Central memory CD4-positive, alpha-beta T cell (primary cell): ENCODE data around the gene INO80B.
"Not testable (repeated sequence)": the region's sequence is repeated elsewhere in the genome, so short reads cannot be mapped to it uniquely, and the experiment has no call there.

ENCODE experiments used
- DNase-seq: peaks from one replicate; pipeline ENCODE4 v3.0.0; 2022

The INO80B gene

DNA sequence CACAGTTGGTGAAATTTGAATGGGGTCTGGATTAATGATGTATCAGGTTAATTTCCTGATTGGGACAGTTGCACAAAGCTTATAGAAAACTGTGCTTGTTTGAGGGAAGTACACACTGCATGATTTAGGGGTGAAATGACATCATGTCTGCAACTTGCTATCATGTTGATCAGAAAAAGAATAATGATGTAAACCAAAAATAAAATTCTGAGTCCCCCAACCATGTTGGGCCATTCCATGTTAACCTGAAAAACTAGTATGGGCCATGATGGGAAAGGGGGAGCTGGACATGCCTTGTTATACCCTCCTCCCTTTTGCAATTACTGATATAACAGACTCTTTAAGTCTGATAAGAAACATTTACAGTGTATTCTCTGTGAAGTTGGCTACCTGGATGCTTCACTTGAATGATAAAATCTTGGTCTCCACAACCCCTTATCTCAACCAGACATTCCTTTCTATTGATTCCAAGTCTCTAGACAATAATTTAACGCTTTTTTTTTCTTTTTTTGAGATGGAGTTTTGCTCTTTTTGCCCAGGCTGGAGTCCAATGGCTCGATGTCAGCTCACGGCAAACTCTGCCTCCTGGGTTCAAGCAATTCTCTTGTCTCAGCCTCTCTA, 4.2 kb upstream of the INO80B start:
- no peak for DNase-seq

DNA sequence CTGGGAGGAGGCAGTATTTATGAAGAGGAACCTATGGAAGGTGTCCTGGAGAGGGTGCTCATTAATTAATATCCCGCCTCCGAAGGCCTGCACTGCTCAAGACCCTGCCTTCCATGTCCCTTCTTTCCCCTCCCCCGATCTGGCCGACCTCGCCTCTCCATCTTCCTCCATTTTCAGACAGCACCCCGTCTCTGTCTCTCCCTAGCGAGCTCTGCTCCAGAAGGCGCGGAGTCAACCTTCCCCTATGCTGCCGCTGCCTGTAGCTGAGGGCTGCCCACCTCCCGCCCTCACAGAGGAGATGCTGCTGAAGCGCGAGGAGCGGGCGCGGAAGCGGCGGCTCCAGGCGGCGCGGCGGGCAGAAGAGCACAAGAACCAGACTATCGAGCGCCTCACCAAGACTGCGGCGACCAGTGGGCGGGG, 2.3 kb downstream of the INO80B start:
- DNase-seq, result no peak

DNA sequence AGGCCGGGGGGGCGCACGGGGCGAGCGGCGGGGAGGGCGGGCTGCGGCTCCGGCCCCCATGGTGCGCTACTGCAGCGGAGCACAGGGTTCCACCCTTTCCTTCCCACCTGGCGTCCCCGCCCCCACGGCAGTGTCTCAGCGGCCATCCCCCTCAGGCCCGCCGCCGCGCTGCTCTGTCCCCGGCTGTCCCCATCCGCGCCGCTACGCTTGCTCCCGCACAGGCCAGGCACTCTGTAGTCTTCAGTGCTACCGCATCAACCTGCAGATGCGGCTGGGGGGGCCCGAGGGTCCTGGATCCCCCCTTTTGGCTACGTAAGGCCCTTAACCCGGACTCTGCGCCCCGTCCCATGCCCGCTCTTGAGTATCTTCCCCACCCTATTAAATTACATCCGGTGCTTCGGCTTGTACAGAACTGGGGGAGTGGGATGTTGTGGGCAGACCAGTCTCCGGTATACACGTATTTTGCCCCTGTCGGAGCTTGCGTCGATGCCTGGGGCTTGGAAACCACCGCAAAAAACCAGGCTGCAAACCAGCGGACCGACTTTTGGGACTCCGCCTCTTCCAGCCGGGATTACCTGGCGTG, 2.8 kb downstream of the INO80B start:
- DNase-seq, result peak; percentile 79

DNA sequence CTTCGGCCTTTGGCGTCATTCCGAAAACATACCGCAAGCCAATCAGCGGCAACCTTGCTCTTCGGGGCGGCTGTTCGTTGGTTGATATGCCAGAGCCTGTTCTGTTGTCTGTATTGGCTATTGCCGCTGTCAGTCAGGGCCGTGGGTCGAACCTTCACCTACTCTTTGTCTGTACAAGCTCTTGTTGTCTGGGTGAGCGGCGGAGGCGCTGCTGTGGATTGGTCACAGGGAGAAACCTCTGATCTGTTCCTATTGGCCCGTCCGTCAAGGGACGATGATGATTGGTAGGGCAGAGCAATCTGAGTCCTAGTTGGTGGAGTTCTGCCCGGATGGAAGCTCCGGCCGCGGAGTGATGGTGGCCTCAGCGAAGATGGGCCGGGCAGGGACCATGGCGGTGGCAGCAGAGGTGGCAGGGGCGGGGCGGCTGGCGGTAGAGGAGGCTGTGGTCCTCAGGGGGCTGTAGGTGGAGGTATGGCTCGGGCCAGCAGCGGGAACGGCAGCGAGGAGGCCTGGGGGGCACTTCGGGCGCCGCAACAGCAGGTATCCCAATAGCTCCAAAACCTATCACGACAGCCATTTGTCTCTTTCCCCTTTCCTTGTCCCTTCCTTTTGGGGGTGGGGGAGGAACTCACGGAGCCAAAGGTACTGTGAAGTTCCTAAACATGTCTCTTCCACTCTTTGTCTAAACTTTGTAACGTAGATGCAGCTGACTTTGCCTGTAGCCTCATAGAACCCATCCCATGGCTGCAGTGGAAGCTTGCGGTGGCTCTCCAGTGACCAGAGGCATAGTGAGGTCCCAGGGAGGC, 3.4 kb downstream of the INO80B start, which contains the start of gene WBP1:
Gene WBP1, plus strand, starts transcription at position 307 of the 806 bp plus-strand sequence. Its CDS starts 165 bp downstream, at position 472.
- DNase-seq, result peak; percentile 100

DNA sequence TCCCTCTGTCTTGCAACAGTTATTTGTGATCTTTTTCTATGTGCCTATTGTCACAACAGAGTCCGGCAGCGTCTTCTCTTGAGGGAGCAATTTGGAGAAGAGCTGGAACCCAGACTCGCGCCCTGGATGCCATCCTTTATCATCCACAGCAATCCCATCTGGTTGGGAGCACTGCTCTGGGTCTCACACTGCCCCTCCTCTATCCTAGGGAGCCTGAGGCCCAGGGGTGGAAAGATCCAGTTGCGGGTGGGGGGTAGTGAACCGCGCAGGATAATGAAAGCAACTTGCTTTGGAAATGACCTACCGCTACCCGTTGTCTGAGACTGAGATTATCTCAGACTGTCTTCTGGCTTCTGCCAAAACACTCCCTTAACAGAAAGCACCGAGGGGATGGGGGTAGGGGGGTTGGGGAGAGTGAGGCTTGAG, 4.1 kb downstream of the INO80B start:
- no peak for DNase-seq

DNA sequence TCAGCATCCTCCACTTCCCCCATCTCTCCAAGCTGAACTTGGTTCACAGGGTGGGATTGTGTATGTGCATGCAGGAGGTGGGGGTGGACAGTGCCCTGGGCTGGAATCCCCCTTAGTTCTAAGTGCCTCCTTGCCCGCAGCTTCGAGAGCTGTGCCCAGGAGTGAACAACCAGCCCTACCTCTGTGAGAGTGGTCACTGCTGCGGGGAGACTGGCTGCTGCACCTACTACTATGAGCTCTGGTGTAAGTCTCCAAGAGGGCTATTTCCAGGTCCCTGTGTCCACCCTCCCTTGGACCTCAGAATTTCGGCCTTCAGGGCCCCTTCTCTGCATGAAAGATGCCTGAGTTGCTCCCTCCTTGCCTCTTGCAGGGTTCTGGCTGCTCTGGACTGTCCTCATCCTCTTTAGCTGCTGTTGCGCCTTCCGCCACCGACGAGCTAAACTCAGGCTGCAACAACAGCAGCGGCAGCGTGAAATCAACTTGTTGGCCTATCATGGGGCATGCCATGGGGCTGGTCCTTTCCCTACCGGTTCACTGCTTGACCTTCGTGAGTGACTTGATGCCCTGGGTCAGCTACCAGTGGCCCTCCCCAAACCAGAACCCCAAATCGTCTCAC, 4.7 kb downstream of the INO80B start:
- DNase-seq, result not testable (repeated sequence)

DNA sequence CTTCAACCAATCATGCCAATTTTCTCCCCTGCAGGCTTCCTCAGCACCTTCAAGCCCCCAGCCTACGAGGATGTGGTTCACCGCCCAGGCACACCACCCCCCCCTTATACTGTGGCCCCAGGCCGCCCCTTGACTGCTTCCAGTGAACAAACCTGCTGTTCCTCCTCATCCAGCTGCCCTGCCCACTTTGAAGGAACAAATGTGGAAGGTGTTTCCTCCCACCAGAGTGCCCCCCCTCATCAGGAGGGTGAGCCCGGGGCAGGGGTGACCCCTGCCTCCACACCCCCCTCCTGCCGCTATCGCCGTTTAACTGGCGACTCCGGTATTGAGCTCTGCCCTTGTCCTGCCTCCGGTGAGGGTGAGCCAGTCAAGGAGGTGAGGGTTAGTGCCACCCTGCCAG, 5.3 kb downstream of the INO80B start:
- DNase-seq, result not testable (repeated sequence)

DNA sequence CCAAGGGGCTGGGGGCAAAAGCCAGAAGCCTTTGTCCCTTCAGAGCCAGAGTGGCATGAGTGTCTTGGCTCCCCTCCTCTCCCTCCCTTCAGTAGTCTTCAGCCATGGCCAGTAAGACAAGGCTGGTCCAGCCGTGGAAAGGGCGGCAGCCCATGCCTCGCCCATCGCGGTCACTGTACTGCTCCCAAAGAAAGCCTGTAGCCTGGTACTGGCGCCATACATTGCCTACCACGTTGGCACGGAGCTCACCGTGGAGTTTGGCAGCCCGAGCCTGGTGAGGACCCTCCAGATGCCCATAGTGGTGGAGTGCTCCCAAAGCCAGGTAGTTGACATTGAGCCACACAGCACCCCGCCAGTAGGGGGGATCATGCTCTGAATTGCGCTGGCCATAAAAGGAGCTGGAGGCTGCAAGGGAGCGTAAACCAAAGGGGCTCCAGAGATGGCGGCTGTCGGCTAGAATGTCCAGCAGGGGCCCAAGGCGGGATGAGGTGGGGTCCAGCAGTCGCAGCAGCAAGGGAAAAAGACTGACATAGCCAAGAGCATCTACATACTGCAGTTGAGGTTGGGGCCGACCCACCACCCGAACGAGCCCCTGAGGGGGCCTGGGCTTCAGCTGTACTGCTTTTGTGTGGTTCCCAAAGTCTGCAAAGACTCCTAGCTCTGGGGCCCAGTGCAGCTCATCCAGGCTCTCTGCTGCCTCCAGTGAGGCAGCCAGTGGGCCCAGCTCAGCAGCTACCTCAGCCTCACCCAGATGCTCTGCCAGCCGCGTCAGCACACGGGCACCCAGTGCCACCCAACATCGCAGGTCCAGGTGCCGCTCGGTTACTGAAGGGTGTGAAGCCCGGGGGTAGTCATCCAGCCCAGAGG, 6.5 kb downstream of the INO80B start:
- DNase-seq, result no peak

DNA sequence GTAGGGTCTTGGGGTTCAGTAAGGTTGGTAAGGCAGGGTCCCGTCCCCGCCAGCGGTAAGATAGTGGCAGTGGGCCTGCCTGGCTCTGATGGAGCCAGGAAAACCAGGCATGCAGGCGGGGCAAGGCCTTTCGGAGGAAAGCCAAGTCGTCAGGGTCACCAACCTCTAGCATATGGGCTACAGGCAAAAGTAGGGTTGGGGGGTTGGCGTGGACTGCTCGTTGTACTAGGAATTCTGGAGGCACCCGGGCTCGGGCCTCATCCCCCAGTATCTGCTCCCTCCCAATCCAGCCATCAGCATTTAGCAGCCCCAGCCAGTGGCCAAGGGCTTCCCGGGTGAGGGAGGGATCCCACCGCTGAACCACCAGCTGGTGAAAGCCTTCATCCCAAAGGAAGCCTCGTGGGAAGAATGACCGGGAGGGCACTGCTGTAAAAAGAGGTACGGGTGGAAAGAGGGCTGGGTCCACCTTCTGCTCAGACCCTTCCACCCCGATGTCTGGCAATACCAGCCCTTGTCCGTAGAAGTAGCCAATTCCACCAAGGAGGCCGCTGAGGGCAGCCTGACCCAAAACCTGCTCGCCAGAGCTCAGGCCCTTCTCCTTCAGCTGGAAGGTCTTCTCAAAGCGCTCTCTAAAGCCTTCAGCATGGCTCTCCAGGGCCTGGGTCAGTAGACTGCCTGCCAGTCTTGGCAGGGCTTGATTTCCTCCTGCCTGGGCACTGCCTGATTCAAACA, 7.3 kb downstream of the INO80B start:
- DNase-seq, result no peak

DNA sequence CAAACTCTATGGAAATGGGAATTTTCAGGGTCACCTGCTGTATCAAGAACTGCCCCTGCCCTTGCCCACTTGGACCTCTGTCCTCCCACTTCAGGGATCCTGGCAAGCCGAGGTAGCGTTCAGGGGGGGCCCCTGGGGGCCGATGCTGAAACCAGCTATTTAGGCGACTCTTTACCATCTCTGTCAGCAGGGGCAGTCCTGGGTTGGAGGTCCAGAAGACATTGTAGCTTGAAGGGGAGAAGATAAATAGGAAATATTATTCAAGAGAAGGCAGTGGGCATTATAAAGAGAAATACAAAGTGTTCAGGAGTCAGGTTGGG, 7.9 kb downstream of the INO80B start:
- DNase-seq, result no peak

DNA sequence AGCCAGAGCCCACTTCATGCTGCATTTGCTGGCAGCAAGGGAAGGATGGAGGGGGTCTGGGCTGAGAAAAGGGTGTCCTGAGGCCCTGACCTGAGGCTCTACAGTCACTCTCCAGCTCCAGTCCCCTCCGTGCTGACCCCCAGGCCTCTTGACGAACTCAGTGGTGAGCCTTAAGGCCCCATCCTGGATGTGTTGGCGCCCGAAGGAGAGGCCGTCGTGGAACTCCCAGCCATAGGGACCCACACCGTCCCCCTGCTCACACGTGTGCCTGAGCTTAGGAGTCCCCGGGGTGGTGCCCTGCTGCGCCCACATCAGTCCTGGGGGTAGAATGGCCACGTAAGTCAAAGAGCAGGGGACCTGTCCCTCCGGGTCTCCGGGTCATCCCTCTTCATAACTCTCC, 9.5 kb downstream of the INO80B start:
- no peak for DNase-seq

DNA sequence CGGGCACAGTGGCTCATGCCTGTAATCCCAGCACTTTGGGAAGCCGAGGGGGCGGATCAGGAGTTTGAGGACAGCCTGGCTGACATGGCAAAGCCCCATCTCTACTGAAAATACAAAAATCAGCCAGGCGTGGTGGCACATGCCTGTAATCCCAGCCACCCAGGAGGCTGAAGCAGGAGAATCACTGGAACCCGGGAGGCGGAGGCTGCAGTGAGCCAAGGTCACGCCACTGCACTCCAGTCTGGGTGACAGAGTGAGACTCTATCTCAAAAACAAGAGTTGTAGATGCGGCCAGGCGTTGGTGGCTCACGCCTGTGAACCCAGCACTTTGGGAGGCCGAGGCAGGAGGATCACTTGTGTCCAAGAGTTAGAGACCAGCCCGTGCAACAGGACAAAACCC, 15.9 kb downstream of the INO80B start:
- not testable (repeated sequence) for DNase-seq

DNA sequence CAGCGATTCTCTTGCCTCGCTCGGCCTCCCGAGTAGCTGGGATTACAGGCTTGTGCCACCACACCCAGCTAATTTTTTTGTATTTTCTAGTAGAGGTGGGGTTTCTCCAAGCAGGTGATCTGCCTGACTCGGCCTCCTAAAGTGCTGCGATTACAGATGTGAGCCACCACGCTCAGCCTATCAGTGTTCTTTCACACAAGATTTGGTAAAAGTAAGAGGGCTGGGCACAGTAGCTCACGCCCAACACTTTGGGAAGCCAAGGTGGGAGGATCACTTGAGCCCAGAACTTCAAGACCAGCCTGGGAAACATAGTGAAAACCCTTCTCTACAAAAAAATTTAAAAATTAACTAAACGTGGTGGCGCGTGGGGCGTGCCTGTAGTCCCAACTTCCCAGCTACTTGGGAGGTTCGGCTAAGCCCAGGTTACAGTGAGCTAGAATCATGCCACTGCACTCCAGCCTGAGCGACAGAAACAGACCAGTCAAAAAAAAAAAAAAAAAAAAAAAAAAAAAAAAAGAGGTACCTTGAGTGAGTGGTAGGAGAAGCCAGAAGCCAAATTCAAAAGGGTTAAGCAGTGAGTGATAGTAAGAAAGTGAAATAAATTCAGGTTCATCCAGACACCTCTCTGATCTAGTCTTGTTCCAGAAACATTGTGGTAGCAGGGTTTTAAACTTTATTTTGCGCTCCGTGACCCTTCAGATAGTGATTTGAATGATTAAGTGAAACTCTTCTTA, 16.6 kb downstream of the INO80B start:
- peak; percentile 7 for DNase-seq

DNA sequence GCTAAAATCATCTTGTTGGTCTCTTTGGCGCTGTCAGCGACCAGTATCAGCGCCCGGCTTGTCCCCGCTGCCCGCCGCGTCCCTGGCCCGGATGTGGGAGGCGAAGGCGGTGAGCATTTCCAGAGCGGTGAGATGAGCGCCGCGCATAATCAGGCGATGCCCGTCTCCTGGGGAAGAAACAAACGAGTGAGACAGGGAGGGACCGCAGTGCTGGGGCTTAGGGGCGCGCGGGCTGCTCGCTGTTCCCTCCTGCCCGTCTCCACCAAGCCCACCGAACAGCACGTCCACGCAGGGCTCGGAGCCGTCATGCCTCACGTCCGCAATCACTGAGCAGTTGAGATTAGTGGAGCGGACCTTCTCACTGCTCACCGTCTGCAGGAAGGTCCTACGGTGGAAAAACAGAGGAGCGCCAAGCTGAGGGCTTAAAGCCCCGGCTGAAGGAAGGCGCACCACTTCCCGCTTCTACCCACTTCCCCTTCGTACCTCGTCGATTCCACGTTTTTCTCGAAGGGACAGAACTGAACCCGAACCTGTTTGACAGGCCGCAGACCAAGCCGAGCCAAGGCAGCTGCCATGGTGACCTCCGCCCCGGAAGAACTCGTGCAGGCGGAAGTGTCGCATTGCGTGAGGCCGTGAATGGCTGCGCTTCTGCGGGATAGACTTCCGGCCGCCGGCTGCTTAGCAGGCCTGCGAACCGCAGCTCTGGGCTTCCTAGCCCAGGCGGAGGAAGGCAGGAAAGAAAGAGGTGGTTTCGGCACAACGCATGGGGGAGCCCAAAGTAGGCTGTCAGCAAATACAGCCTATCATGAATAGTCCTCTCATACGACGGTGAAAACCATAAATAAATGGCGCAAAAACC, 17.4 kb downstream of the INO80B start, which contains the start of gene MRPL53:
Gene MRPL53, minus strand, starts transcription at position 595 of the 859 bp plus-strand sequence. Its CDS starts 20 bp downstream, at position 575.
- peak; percentile 95 for DNase-seq

DNA sequence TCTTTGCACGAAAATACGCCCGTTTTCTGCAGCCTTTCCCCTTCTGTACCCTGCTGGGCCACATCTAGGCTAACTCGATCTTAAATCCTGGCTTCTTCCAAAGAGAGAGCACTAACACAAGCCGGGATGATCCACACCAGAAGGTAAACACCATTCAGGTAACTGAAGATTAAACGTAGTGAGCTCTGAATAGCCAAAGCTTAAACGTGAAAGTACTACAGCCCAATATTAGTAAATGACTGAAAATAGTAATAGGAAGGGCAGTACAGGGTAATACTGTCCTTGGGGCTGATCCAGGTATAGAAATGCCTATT, 18.0 kb downstream of the INO80B start:
- DNase-seq, result no peak

DNA sequence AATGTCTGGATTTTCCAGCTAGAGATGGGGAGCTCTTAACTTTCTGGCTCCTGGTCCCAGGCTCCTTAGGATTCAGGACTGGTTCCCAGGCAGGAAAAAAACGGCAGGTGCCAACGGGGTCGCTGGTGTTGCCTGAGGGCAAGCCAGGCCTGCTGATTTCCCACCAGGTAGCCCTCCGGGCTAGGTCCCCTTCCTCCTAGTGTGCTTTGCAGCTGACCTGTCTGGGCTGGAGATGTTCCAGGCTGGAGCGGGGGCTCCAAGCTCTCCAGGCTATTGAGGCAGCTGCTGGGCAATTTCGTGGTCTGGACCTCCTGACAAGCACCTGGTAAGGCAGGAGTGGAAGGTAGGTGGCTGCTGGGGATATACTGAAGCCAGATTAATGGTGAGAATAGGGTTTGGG, 19.6 kb downstream of the INO80B start:
- no peak for DNase-seq

DNA sequence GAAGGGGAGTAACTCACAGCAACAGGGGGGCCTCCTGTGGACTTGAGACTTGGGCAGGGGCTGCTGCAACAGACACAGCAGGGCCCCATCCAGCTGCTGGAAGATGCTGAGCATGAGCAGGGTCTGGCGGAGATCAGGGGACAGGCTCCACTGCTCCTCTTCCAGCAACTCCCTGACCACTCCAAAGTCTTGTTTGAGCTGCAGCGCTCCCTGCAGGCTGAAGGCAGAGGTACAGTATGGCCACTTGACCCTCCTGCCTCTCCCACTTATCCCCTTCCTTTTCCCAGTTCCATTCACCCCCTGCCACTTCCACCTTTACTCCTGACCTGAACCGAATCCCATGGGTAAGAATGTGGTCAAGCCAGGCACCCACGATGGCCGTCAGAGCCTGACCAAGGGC, 20.0 kb downstream of the INO80B start:
- DNase-seq, result no peak

DNA sequence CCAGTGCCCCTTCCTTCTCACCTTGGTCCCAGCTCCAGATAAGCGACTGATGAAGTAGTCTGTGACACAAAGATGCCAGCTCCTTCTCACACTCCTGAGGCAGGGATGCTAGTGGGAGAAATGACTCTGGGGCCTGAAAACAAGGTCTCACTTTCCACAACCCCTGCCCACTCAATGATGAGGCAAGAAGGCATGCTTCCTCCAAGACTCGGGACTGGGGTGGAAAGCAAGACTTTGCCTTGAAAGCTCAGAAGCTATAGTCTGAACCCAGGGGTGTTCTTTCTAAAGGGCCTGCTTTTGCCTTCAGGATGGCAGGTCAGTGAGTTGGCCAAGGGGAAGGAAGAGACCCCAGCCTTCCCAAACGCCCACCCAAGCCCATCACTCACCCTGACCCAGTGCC, 26.5 kb downstream of the INO80B start:
- no peak for DNase-seq

DNA sequence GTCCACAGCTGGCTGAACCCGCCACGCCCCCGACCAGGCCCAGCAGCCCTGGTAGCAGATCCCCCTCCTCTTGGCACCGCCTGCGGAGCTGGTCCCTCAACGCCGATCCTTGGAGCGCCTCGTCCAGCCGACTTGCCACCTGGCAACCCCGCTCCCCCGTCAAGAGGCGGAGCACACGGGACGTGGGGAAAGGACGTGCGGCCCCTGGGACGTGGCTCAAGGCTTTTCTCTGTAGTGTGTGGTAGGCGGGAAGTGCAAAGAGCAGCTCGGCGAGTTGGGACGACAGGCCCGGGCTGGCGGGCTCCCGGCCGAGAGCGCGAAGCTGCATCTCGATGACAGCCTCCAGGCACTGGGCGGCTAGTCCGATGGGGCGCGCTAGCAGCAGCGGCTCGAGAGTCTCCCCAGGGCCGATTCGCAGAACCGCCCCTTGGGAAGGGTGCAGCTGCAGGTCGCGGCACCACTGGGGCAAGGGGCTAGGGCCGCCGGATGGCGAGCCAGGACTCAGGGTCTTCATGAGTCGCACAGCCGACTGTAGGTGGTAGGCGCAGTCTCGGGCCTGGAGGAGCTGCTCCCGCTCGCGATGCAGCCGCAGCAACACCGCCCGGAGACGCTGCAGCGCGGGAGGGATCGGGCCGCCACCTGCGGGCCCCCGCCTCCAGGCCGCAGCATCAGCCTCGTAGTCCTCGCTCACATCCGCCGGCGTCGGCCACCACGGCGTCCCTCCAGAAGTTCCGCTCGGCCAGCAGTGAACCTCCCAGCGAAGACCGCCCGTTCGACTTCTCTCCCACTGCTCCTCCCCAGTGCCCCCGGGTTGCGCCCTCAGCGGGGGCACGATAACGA, 27.3 kb downstream of the INO80B start:
- no peak for DNase-seq
